MCF 10A (cell line): ENCODE measurements around the gene LTV1. TPM values are rescaled to one million over a fixed set of nuclear protein-coding genes. Genes with fewer than 3 reads are reported as not detected.

Source experiments
- BruUV-seq: library from RNA; stranded (reverse); fragments of 400-500 nt; replicated peaks from 2 replicates; lab custom pipeline; 2021; lab: Mats Ljungman, UMichigan
- CTCF ChIA-PET: fragments of 300-600 bp; sonication (Branson Sonifier 250); formaldehyde crosslinking; extraction: SDS; loops from one replicate; lab custom pipeline; 2021; ENCODE audit warnings: antibody characterized with exemption, inconsistent platforms; lab: Yijun Ruan, JAX
- POLR2A ChIA-PET: fragments of 300-600, 350-650 bp; sonication (Branson Sonifier 250); formaldehyde crosslinking; extraction: SDS; loops from one replicate; lab custom pipeline; 2020; ENCODE audit warnings: antibody characterized with exemption, inconsistent platforms; lab: Yijun Ruan, JAX
- DNase-seq: peaks from one replicate; pipeline ENCODE4 v3.0.0-alpha.2; 2018; ENCODE audit not compliant: unreplicated experiment
- H3K27ac Mint-ChIP-seq: one replicate; pipeline ENCODE4 v1.8.0; 2022; ENCODE audit warnings: mild to moderate bottlenecking, low read depth, mixed read lengths; ENCODE audit not compliant: unreplicated experiment
- H3K27me3 Mint-ChIP-seq: one replicate; pipeline ENCODE4 v1.8.0; 2022; ENCODE audit warnings: mixed read lengths; ENCODE audit not compliant: insufficient read depth, unreplicated experiment
- H3K36me3 Mint-ChIP-seq: one replicate; pipeline ENCODE4 v1.8.0; 2022; ENCODE audit warnings: mild to moderate bottlenecking, moderate library complexity, mixed read lengths; ENCODE audit not compliant: insufficient read depth, unreplicated experiment
- H3K4me1 Mint-ChIP-seq: one replicate; pipeline ENCODE4 v1.8.0; 2022; ENCODE audit warnings: mixed read lengths; ENCODE audit not compliant: insufficient read depth, unreplicated experiment
- H3K4me3 Mint-ChIP-seq: one replicate; pipeline ENCODE4 v1.8.0; 2022; ENCODE audit warnings: mild to moderate bottlenecking, moderate library complexity, mixed read lengths; ENCODE audit not compliant: unreplicated experiment
- H3K9me3 Mint-ChIP-seq: one replicate; pipeline ENCODE4 v1.8.0; 2022; ENCODE audit warnings: mixed read lengths; ENCODE audit not compliant: unreplicated experiment
- intact Hi-C: fragments of 100-400 bp; cut with micrococcal nuclease; formaldehyde crosslinking; loops from 2 replicates; pipeline ENCODE4 v1.14.1; 2022
- total RNA-seq: library from RNA; stranded (reverse); gene quantifications from 2 replicates; pipeline ENCODE4 v1.2.3, GENCODE V29; 2022
- TF ChIP-seq, protein P1 (sequence below): fragments of 200-600 bp; IDR thresholded peaks from one replicate; pipeline ENCODE4 v1.8.0; 2022; ENCODE audit warnings: antibody characterized with exemption, mild to moderate bottlenecking; ENCODE audit not compliant: unreplicated experiment

The LTV1 gene
- total RNA-seq, 1 experiment from 2014 or later = 47.4 TPM

DNA sequence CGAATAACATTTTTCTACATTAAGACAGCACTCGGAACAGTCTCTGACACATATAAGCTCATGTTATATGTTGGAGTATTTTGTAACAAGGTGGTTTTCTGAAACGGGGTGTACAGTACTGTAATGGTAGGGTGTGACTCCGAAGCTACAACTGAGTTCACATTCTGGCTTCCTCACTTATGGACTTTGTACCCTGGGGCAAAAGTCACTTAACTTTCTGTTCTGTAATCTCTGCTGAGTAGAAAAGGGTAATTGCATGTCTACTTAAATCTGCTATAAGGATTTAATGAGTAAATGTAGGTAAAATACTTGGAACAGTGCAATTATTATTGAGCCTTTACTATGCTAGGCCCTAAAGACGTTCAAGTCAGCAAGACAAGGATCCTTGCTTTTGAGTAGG lies 4.7 kb upstream of the LTV1 start:
- DNase-seq = no peak
- Mint-ChIP-seq H3K36me3 (peaks cover 4% of the 10 kb centered on the region), H3K27ac (peak overlapping the region; percentile 65), H3K4me3 (no peak overlapping the region), H3K9me3 (no peaks in the 10 kb centered on the region), H3K27me3 (no peaks in the 10 kb centered on the region), H3K4me1 (no peaks in the 10 kb centered on the region)
- TF ChIP-seq, protein P1, sequence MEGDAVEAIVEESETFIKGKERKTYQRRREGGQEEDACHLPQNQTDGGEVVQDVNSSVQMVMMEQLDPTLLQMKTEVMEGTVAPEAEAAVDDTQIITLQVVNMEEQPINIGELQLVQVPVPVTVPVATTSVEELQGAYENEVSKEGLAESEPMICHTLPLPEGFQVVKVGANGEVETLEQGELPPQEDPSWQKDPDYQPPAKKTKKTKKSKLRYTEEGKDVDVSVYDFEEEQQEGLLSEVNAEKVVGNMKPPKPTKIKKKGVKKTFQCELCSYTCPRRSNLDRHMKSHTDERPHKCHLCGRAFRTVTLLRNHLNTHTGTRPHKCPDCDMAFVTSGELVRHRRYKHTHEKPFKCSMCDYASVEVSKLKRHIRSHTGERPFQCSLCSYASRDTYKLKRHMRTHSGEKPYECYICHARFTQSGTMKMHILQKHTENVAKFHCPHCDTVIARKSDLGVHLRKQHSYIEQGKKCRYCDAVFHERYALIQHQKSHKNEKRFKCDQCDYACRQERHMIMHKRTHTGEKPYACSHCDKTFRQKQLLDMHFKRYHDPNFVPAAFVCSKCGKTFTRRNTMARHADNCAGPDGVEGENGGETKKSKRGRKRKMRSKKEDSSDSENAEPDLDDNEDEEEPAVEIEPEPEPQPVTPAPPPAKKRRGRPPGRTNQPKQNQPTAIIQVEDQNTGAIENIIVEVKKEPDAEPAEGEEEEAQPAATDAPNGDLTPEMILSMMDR = no peak
- CTCF ChIA-PET = interaction anchor here (1.4 kb wide), 1 partner anchor 262 kb away, joined by 3 read pairs; no protein-coding TSS in a partner anchor
- BruUV-seq = no TSS peak
- intact Hi-C loops = no loop called here
- POLR2A ChIA-PET = no interaction called here

DNA sequence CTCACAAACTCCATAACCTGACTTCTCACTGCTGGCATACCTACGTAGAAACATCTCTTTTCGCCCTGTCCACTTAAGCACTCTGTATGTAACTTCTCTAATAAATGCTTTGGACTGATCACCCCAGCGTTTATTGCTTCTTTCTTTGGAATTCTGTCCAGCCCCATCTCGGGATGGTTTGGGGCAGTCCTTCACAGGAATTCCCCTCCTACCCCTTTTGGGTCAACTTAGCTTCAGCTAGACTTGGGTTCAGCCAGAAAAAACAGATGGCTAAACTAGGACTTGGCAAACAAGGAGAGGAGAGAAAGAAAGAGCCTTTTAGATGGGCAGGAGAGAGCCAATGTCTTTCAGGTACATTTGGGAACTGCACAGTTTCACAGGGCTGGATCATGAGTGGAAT lies 3.9 kb upstream of the LTV1 start:
- Mint-ChIP-seq H3K9me3 (no peaks in the 10 kb centered on the region), H3K4me1 (no peaks in the 10 kb centered on the region), H3K27ac (no peak overlapping the region), H3K4me3 (no peak overlapping the region), H3K36me3 (peaks cover 8% of the 10 kb centered on the region), H3K27me3 (no peaks in the 10 kb centered on the region)
- DNase-seq = no peak
- ChIA-PET CTCF (interaction anchor here (0.5 to 0.6 kb wide), 2 partner anchors 134 to 1337 kb away, joined by 3 read pairs; no protein-coding TSS in a partner anchor), POLR2A (no interaction called here)
- BruUV-seq = no TSS peak
- TF ChIP-seq, protein P1 = no peak
- intact Hi-C loops = no loop called here

DNA sequence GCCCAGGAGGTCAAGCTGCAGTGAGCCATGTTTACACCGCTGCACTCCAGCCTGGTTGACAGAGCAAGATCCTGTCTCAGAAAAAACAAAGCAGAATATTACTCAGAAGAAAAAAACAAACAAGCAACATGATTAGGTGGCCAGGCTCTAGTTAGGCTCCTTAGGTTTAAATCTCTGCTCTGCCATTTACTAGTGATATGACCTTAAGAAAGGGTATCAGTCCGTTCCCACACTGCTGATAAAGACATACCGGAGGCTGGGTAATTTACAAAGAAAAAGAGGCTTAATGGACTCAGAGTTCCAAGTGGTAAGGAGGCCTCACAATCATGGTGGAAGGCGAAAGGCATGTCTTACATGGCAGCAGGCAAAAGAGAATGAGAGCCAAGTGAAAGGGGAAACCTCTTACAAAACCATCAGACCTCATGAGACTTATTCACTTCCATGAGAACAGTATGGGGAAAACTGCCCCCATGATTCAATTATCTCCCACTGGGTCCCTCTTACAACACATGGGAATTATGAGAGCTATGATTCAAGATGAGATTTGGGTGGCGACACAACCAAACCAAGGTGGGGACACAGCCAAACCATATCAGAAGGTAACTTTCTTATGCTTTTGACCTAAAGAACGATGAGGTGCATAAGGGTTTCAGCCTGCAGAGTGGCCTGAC lies 2.4 kb upstream of the LTV1 start:
- Mint-ChIP-seq H3K4me1 (no peaks in the 10 kb centered on the region), H3K4me3 (no peak overlapping the region), H3K36me3 (peaks cover 23% of the 10 kb centered on the region), H3K27me3 (no peaks in the 10 kb centered on the region), H3K9me3 (no peaks in the 10 kb centered on the region), H3K27ac (no peak overlapping the region)
- intact Hi-C loops = loop anchor here (10.0 kb wide), 1 partner anchor 164 kb away; the partner anchor contains the start of gene PLAGL1
- BruUV-seq = no TSS peak
- ChIA-PET CTCF (no interaction called here), POLR2A (no interaction called here)
- TF ChIP-seq, protein P1 = no peak
- DNase-seq = no peak

DNA sequence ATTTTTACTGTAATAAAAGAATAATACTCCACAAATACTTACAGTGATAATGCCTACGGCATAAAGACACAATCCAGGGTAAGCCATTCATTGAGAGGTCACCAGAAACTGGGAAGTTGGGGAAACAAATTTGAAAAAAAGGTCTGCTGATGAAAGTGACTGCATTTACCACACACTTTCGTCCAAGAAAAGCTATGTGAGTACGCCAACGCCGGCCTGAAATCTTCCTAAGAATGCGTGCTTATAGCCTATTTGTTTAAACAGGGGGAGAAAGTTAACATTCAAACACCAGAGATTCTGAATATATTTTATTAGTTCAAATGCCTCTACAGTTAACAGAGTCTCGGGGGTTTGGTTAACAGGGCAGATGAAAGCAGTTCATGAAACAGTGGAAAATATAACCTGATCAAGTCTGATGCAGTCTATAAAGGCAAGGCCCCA lies 657 bp upstream of the LTV1 start:
- ChIA-PET POLR2A (interaction anchor here (0.6 to 3.1 kb wide), 20 partner anchors 8 to 1371 kb away, joined by 3 to 48 read pairs (median 4); partner anchors contain the start of genes PHACTR2 and PLAGL1), CTCF (interaction anchor here (0.7 to 1.1 kb wide), 3 partner anchors 37 to 267 kb away, joined by 3 to 5 read pairs (median 3); no protein-coding TSS in a partner anchor)
- TF ChIP-seq, protein P1 = no peak
- no peaks in the 10 kb centered on the region for H3K9me3 Mint-ChIP-seq
- intact Hi-C loops = loop anchor here (2.0 to 10.0 kb wide), 2 partner anchors 162 to 166 kb away; partner anchors contain the start of genes PHACTR2 and PLAGL1
- H3K4me3 Mint-ChIP-seq = peak overlapping the region; percentile 96
- no peak for DNase-seq
- no peaks in the 10 kb centered on the region for H3K4me1 Mint-ChIP-seq
- H3K27ac Mint-ChIP-seq = peak overlapping the region; percentile 95
- TSS peak; percentile 97 for BruUV-seq
- H3K27me3 Mint-ChIP-seq = no peaks in the 10 kb centered on the region
- H3K36me3 Mint-ChIP-seq = peaks cover 41% of the 10 kb centered on the region
